Skin epidermis (tissue), 12 donors: ENCODE results near the gene SLC36A3.

ENCODE experiments used
- H3K27ac ChIP-seq, 21 experiments: fragments of 200-600 bp; sonication (generic) in 11 of 21; one replicate each; pipeline ENCODE4 v1.5.0; 2020; ENCODE audit warnings: mild to moderate bottlenecking in 3 of 21, inconsistent platforms in 2 of 21, moderate library complexity in 2 of 21
- H3K4me3 ChIP-seq, 7 experiments: fragments of 200-600 bp; sonication (generic) in 2 of 7; one replicate each; pipeline ENCODE4 v1.5.0; 2020; ENCODE audit warnings: inconsistent platforms in 2 of 7, mild to moderate bottlenecking in 2 of 7, moderate library complexity in 1 of 7

SLC36A3 gene

DNA sequence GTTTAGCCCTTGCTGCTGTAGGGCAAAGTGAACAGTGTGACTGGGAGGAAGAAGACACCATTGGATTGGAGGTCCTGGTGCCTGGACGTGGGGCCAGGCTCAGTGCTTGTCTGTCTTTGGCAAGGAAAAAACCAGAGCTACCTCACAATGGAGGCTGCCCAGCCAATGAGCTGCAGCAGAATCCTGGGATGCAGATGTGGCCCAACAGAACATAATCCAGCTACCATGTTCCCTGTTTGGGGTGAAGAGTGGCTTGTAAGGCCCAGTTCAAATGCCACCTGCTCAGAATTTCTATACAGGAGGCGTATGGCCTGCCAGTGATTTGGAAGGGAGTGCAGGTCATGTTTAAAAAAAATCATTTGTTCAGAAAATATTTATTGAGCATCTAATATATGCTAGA lies at the start of gene SLC36A3:
SLC36A3 (minus strand) TSS at position 101 of the 400 bp plus-strand sequence. CDS start 412 bp downstream, outside the sequence.
- H3K4me3 ChIP-seq: no peak within 1 kb of the TSS

DNA sequence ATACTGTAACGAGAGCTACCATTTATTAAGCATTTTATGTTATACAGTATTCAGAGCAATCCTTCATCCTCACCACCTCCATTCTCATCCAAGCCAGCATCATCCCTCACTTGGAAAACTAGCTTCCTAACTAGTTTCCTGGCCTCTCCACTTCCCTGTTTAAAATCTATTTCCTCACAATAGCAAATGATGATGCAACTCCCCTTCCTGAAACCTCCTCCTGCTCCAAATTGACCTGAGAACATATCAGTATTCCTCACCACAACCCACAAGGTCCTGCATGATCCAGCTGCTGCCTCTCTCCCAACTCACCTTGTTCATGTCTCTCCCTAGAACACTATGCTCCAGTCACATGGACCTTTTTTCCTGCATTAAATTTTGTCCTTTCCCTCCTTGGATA lies 48.1 kb upstream of the SLC36A3 start:
- Histone ChIP-seq H3K4me3 (no peak overlapping the region), H3K27ac (no peak overlapping the region)

More for the DNA sequence above, at the start of gene SLC36A3:
- H3K27ac ChIP-seq: no peak within 1 kb of the TSS

DNA sequence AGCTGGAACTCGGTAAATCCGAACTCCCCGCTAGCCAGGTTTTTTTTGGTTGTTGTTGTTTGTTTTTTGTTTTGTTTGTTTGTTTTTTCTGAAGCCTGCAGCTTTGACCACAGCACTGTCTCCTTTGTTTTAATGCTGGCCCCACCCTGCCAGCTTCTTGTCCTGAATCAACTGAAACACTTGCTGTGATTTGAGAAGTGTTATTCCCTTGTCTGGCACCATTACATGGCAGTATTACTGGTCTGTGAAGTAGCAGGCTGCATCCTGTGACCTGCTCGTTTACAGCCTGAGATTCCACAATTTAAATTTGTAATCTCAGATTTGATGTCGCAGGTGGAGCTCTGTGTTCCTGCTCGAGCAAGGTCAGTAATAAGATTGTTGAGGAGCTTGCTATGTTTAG lies 45.2 kb upstream of the SLC36A3 start:
- no peak overlapping the region for H3K4me3 ChIP-seq
- no peak overlapping the region for H3K27ac ChIP-seq

DNA sequence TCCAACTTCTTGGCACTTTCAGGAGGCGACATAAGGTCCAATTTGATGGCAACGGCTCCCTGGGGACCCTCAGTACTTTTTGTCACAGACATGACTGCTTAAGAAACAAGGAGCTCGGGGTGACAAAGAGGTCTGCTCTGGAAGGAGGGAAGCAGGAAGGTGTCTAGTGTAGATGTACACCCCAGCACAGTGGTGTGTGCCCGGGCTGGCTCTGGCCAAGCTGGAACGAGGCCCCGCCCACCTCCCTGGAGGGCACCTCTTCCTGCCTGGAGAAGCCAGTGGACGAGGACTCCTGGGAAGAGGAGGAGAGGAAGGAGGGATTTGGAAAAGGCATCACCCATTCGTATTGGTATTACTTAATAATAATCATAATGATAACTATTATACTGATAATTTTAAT lies 43.8 kb upstream of the SLC36A3 start, which contains the start of gene SLC36A2:
SLC36A2 (minus strand) TSS at position 191 of the 400 bp plus-strand sequence; CDS start at position 92, 99 bp downstream.
- Histone ChIP-seq H3K4me3 (no peak within 1 kb of the TSS), H3K27ac (no peak within 1 kb of the TSS)

DNA sequence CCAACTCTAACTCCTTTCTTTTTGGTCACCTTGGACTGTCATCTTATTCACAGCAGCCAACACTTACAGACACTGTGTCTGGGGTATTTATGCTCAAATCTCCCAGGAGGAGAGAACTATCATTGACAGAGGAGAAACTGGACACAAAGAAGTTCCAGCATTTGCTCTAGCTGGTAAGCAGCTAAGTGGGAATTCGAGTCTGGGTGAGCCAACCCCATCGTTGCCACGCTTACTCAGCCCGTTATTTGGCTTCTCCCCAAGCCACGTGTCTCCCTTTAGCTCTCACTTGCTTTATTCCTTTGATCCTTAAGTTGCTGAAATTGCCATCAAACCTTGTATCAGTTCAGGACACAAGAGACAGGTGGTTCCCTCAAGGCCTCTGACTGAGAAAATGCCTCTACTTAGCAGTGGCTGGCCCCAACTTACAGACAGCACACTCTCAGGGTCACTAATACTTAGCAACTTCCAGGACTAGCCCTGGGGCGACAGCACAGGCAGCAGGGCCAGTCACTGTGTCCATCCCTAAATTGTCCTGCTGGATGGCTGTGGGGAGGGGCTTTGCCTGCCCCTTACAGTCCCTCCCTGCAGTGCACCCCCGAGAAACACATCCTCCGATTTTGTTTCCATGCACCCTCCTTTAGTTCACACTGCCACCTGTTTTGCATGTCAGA lies 42.4 kb upstream of the SLC36A3 start:
- H3K4me3 ChIP-seq: no peak overlapping the region
- H3K27ac ChIP-seq: no peak overlapping the region

DNA sequence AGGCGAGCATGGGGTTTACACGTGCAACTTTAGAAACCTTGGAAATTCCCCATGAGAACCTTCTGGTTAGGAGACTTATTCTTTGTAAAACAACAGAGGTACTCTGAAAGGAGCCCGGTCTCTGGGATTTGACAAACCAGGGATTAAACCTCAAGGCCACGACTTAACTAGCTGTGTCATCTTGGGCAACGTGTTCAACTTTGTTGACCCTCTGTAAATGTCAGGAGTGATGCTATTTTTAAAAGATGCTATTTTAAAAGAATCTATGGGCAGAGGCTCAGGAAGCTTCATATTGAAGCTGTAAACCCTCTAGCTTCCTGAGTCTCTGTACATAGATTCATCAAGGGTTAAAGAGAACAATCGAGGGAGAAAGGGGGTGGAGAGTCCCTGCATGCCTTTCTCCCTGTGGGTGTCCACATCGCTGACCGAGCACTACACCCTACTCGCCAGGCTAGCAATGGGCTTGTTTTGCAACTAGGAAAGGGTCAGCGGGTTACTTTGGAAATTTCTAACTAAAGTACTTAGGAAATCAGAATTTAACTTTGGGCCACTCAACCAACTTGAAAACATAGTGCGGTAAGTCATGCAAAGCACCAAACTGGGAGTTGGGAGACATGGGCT lies 41.7 kb upstream of the SLC36A3 start:
- H3K4me3 ChIP-seq: no peak overlapping the region
- H3K27ac ChIP-seq: no peak overlapping the region

DNA sequence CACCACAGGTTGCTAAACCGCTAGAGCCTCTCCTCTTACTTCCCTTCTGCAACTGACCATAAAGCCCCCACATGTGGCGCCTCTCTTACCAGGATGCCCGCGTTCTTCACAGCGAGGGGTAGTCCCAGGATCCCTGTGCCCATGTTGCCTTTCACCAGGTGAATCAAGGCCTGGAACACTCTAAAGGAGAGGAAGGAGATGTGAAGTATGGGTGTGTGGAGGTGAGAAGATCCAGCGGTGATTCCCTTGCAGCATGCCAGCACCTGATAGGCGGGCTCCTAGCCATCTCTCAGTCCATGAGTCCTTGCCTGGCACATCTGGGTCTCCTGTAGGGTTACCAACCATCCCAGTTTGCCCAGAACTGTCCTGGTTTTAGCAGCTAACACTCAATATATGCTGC lies 40.5 kb upstream of the SLC36A3 start:
- no peak overlapping the region for H3K27ac ChIP-seq
- H3K4me3 ChIP-seq: no peak overlapping the region

DNA sequence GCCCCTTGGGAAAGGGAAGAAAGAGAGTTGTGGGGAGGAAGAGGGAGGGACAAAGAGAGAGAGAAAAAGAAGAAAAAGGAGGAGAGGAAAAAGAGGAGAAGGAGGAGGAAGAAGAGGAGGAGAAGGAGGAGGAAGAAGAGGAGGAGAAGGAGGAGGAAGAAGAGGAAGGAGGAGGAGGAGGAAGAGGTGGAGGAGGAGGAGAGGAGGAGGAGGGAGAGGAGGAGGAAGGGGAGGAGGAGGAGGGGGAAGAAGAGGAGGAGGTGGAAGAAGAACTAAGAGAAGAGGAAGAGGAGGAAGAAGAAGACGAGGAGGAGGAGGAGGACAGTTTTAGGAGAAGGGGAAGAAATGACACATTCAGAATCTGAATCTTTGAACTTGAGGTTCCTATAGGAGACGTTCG lies 36.4 kb upstream of the SLC36A3 start:
- Histone ChIP-seq H3K4me3 (no peak overlapping the region), H3K27ac (no peak overlapping the region)

DNA sequence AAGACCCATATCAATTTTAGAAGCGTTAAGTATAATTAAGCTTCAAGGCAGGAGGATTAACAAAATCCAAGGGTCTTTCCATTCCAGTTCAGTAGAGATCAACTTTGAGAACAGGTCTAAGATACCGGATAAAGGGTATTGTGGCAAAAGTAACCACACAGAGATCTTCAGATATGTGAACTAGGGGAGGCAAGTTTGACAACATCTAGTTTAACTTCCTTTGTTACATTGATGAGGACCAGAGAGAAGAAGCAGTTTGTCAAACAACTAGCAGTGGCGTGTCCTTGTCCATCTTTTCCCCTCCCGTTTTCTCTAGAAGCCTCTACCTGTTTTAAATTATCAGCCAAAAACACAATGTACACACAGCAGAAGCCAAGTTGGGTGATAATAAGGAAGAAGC lies 35.2 kb upstream of the SLC36A3 start:
- no peak overlapping the region for H3K27ac ChIP-seq
- H3K4me3 ChIP-seq: no peak overlapping the region

DNA sequence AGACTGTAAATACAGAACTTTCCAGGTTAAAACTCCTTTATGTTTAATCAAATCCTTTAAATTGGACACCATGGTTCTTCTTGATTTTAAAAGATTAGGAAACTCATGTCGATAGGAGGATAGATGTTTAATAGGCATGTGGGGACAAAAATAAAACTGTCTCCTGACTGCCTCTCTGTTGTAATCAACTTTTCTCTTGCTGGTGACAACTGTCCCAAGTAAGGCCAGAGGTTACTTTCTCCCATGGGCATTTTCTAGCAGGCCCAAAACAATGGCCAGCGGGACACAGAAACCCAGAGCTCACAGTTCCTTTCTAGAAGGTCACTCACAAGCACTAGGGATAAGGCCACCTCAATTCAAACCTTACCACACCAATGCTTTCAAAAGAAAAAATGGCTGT lies 29.3 kb upstream of the SLC36A3 start:
- Histone ChIP-seq H3K4me3 (no peak overlapping the region), H3K27ac (no peak overlapping the region)

DNA sequence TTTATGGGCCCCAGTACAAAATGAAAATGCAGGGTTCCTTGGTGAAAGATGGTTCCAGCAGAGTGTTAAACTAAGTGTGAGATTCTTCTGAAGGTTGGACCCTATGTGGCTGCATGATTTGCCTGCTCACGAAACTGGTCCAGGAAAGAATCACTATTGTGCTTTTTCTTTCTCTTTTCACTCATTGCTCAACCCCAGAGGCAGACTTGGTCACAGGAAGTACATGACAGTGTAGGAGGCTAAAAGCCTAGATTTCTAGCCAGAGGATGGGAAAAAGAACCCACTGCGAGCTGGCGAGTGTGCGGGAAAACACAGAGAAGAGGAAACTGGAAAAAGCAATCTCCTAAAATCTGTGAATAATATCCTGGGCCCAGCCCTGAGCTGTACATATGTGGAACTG lies 25.2 kb upstream of the SLC36A3 start:
- Histone ChIP-seq H3K27ac (no peak overlapping the region), H3K4me3 (no peak overlapping the region)

DNA sequence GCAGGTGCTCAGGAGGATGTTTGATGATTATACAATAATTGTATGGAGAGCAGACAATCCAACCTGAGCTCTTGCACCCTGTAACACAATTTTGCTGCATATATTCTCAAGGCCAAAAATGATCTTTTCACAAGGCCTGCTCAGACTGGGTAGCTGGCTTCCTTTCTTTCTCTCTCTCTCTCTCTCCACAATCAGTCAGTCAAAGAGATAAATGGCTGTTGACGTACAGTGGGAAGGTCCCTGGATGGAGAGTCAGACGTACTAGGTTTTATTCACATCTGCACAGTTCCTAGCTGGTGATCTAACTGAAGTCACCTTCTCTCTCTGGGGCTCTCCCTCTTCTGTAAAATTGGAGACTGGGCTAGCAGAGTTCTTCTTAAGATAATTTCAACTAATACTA lies 24.0 kb upstream of the SLC36A3 start:
- H3K27ac ChIP-seq: no peak overlapping the region
- no peak overlapping the region for H3K4me3 ChIP-seq

DNA sequence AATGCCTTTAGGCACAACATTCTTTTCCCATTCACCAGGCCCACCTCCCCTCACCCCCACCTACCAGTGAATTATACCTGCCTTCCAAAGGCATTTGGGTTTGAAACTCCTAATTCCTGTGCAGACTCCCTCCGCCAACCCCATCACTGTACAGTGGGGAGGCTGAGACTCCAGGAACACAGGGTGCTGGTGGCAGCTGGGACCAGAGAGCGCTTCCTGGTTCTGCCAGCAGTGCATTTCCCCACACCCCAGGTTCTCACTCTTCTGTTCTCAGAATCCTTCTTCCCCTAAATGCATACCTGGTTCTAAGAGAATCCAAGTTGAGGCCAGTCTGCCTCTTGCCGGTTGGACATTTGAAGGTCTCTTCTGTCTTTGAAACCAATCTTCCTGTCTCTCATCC lies 22.7 kb upstream of the SLC36A3 start:
- Histone ChIP-seq H3K27ac (no peak overlapping the region), H3K4me3 (no peak overlapping the region)

DNA sequence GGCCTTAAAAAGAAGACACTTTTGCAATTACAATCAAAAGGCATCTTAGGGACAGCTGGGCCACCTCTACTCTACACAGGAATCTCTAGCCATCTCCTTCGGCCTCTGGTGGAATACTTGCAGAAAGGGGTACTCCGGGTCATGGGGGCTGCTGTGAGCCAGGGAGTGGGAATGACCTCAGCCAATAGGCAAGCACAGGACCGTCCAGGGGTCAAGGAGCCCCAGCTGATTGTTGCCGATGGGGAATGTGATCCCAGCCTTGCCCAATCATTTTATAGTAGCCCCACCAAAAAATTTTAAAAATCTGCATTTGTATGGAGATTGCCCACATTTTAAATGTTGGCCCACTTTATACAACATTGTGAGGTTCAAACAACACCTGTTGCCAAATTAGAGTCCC lies 16.9 kb upstream of the SLC36A3 start:
- Histone ChIP-seq H3K4me3 (no peak overlapping the region), H3K27ac (no peak overlapping the region)

DNA sequence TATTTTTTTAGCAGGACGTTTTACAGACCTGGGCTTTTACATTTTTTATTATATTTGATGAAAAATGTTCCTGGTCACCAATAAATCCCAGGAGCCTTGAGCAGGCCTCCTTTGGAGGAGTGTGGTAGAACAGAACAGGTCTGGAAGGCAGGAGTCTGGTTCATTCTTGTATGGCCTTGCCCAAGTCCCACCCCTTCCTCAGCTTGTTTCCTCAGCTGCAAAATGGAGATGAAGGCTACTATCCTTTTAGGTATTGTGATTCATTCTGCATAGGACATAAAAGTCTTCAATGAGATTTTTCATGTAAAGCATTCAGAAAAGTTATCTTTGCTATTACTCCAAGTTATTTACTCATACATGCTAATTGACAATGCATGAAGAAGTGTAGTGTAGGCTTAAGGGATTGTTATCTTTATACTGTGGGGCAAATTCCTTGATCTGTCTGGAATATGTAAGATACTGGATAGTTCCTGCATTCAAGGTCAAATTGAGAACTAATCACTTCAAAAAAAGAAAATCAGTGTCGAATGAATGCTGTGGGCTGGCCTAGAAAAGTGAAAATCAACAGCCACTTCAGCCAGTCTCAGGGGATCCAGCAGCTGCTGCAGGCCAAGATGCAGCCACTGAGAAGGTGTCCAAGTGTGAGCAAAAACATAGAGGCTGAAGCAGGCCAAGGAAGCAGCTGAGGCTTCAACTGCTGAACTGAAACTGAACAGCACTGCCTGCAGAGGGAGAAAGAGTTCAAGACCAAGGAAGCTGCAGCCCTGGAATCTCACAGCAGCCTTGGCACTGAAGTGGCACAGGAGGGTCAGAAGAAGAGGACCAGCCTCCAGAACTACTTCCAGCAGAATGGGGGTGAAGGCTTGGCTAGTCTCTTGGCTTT lies 15.5 kb upstream of the SLC36A3 start:
- no peak overlapping the region for H3K4me3 ChIP-seq
- no peak overlapping the region for H3K27ac ChIP-seq

DNA sequence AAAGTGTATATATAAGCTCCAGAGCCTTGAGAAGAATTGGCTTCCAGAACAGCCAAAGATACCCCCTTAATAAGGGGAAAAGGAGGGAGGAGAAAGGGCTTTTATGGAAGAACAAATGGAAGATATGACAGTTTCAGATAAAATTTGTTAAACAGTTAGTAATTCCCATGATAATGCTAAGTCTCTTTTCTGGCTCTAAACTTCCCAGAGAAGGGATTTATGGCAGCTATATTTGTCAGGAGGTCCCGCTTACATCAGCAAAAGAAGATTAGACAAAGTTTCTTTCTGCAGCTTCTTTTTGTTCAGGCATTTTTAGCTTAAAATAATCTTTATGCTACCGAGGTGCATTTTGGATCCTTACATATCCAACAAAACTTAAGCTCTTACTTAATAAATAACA lies 14.3 kb upstream of the SLC36A3 start:
- H3K4me3 ChIP-seq: no peak overlapping the region
- no peak overlapping the region for H3K27ac ChIP-seq

DNA sequence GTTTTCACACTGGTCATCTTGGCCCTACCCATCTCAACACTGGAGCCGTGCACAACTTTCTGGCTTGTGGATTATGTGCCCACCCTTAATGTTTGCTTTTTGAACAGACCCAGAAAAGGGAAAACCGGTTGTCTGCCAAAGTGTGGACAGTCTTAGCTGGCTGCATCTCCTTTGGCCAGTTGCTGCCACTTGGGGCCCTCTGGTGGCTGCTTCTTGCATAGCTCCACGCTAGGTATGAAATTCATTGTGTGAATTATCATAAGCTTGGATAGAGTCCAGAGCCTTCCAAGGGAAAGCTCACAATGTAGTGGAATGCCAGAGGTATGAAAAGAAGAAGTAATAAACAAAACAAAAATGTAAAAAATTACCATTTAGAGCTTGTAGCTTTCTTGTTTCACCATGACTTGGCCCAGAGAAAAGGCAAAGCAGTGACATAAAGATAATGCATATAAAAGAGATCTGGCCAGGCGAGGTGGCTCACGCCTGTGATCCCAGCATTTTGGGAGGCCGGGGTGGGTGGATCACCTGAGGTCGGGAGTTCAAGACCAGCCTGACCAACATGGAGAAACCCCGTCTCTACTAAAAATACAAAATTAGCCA lies 12.5 kb upstream of the SLC36A3 start:
- no peak overlapping the region for H3K4me3 ChIP-seq
- H3K27ac ChIP-seq: no peak overlapping the region

DNA sequence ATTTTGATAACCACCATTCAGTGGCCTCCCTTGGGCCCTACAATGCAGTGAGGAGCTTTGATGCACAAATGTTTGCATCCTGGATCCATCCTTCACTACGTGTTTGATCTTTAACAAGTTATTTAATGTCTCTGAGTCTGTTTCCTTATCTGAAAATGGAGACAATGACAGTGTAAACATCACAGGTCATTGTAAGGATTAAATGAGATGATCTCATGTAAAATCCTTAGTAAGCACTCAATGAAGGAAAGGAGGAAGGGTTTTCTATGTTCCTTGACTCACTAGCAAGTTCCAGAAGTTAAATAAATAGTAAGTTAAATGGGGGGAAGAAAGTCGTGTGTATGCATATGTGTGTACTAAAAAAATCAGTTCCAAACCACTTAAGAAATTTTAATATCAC lies 9.8 kb upstream of the SLC36A3 start:
- no peak overlapping the region for H3K4me3 ChIP-seq
- no peak overlapping the region for H3K27ac ChIP-seq

DNA sequence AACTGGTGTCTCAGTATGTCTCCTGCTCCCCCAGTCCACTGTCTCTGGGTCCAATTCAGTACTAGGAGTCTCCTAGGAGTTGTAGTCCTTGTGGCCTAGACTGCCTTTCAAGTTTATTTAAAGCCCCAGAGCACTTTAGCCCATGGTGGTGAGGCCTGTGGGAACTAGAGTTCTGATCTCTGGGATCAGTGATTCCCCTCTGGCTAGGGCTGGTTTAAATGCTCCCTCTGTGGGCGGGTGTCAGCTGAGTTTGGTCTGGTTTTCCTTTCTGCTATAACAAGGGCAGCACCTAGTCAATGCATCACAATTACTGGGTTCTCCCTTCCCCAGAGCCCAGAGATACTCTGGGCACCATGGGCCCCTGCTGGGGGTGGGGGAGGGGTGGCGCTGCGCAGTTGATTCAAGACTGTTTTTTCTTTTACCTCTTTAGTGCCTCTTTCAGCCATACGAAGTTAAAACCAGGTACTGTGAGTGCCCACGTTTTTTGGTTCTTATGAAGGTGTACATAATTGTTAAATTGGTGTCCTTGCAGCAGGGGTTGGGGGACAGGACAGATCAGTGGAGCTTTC lies 9.3 kb upstream of the SLC36A3 start:
- Histone ChIP-seq H3K4me3 (no peak overlapping the region), H3K27ac (no peak overlapping the region)

DNA sequence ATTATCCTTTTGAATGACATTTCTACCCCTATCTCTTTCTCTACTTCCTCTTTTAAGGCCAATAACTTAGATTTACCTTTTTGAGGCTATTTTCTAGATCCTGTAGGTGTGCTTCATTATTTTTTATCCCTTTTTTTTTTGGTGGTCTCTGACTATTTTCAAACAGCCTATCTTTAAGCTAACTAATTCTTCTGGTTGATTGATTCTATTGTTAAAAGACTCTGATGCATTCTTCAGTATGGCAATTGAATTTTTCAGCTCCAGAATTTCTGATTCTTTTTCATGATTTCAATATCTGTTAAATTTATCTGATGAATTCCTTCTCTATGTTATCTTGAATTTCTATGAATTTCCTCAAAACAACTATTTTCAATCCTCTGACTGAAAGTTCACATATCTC lies 7.4 kb upstream of the SLC36A3 start:
- H3K4me3 ChIP-seq: no peak overlapping the region
- no peak overlapping the region for H3K27ac ChIP-seq
